ENCODE data around the gene SLC19A1. TPM values are rescaled to one million over a fixed set of nuclear protein-coding genes. Genes with fewer than 3 reads are reported as not detected.

Gene SLC19A1
- 19.8 TPM in 2 replicates for polyA plus RNA-seq (2014; cell fraction: cytosol; rRNA removed)
- 23.4 and 29.2 TPM in 2 replicates for polyA plus RNA-seq (2014; cell fraction: nucleus; rRNA removed)

- DNase-seq (ENCODE audit: low spot score): no peak
Measured at GRCh38 chr21:45542242-45542666, at the start of gene SLC19A1. SLC19A1 (minus strand) TSS chr21:45542440; CDS start chr21:45537959, 4,481 bp downstream.

GRCh38 chr21:45591619-45592207 is 49.5 kb upstream of the SLC19A1 start:
- DNase-seq (ENCODE audit: low spot score): no peak

- no peak for DNase-seq (ENCODE audit: low spot score)
Measured at GRCh38 chr21:45590726-45591618, 48.7 kb upstream of the SLC19A1 start.

GRCh38 chr21:45590246-45590725 is 48.0 kb upstream of the SLC19A1 start:
- no peak for DNase-seq (ENCODE audit: low spot score)

- DNase-seq (ENCODE audit: low spot score): no peak
Measured at GRCh38 chr21:45589686-45590245, 47.5 kb upstream of the SLC19A1 start.

GRCh38 chr21:45588871-45589491 is 46.7 kb upstream of the SLC19A1 start:
- no peak for DNase-seq (ENCODE audit: low spot score)

- DNase-seq (ENCODE audit: low spot score): no peak
Measured at GRCh38 chr21:45588086-45588825, 46.0 kb upstream of the SLC19A1 start.

GRCh38 chr21:45586289-45586858 is 44.1 kb upstream of the SLC19A1 start:
- no peak for DNase-seq (ENCODE audit: low spot score)

GRCh38 chr21:45584786-45585185 is 42.5 kb upstream of the SLC19A1 start:
- DNase-seq (ENCODE audit: low spot score): no peak

GRCh38 chr21:45583831-45584509 is 41.7 kb upstream of the SLC19A1 start:
- no peak for DNase-seq (ENCODE audit: low spot score)

GRCh38 chr21:45582128-45582527 is 39.9 kb upstream of the SLC19A1 start:
- no peak for DNase-seq (ENCODE audit: low spot score)

GRCh38 chr21:45581322-45581712 is 39.1 kb upstream of the SLC19A1 start:
- no peak for DNase-seq (ENCODE audit: low spot score)

GRCh38 chr21:45580576-45581321 is 38.5 kb upstream of the SLC19A1 start:
- no peak for DNase-seq (ENCODE audit: low spot score)

GRCh38 chr21:45580181-45580575 is 37.9 kb upstream of the SLC19A1 start:
- DNase-seq (ENCODE audit: low spot score): no peak

GRCh38 chr21:45579383-45580180 is 37.3 kb upstream of the SLC19A1 start:
- no peak for DNase-seq (ENCODE audit: low spot score)

GRCh38 chr21:45578811-45579381 is 36.7 kb upstream of the SLC19A1 start:
- DNase-seq (ENCODE audit: low spot score): no peak

- no peak for DNase-seq (ENCODE audit: low spot score)
Measured at GRCh38 chr21:45578176-45578801, 36.0 kb upstream of the SLC19A1 start.

GRCh38 chr21:45577801-45578175 is 35.5 kb upstream of the SLC19A1 start:
- DNase-seq (ENCODE audit: low spot score): no peak
